NCI-H146 (cell line): ENCODE data around the gene TPRA1.
A peak's percentile ranks its signal among the peaks of the same experiment; 100 is the strongest.

Source experiments
- DNase-seq: peaks from one replicate; lab custom pipeline; 2025; lab: John Stamatoyannopoulos, UW

TPRA1 gene

GRCh38 chr3:127560051-127560787, 30.3 kb downstream of the TPRA1 start:
- no peak for DNase-seq

- DNase-seq = peak; percentile 40
These were observed 34.0 kb downstream of the TPRA1 start for GRCh38 chr3:127556565-127556964.

GRCh38 chr3:127555108-127555507, 35.4 kb downstream of the TPRA1 start:
- DNase-seq = no peak

- DNase-seq = no peak
These were observed 38.5 kb downstream of the TPRA1 start for GRCh38 chr3:127552038-127552437.

- DNase-seq = peak; percentile 97
These were observed 39.4 kb downstream of the TPRA1 start for GRCh38 chr3:127551178-127551577.

- DNase-seq = no peak
These were observed 39.9 kb downstream of the TPRA1 start for GRCh38 chr3:127550468-127551157.

- DNase-seq = no peak
These were observed 40.6 kb downstream of the TPRA1 start for GRCh38 chr3:127549826-127550467.

GRCh38 chr3:127547761-127548605, 42.5 kb downstream of the TPRA1 start:
- DNase-seq = peak; percentile 94

GRCh38 chr3:127546970-127547733, 43.4 kb downstream of the TPRA1 start:
- DNase-seq = no peak

- DNase-seq = no peak
These were observed 44.0 kb downstream of the TPRA1 start for GRCh38 chr3:127546554-127546953.

GRCh38 chr3:127545711-127546457, 44.6 kb downstream of the TPRA1 start:
- DNase-seq = no peak

GRCh38 chr3:127545216-127545615, 45.3 kb downstream of the TPRA1 start:
- no peak for DNase-seq

GRCh38 chr3:127544803-127545201, 45.7 kb downstream of the TPRA1 start:
- peak; percentile 21 for DNase-seq

GRCh38 chr3:127544192-127544802, 46.2 kb downstream of the TPRA1 start:
- DNase-seq = peak; percentile 85

- no peak for DNase-seq
These were observed 47.1 kb downstream of the TPRA1 start for GRCh38 chr3:127543441-127543840.

GRCh38 chr3:127542441-127542952, 48.0 kb downstream of the TPRA1 start:
- peak; percentile 86 for DNase-seq

GRCh38 chr3:127541320-127541719, 49.2 kb downstream of the TPRA1 start:
- DNase-seq = no peak

- no peak for DNase-seq
These were observed 51.0 kb downstream of the TPRA1 start for GRCh38 chr3:127539366-127540060.

- DNase-seq = peak; percentile 66
These were observed 52.0 kb downstream of the TPRA1 start for GRCh38 chr3:127538569-127538968.
